Activated CD4-positive, CD25-positive, alpha-beta regulatory T cell (primary cell): Measurements from ENCODE around the gene ABHD2.
"Not testable (repeated sequence)": the region's sequence is repeated elsewhere in the genome, so short reads cannot be mapped to it uniquely, and the experiment has no call there.

ENCODE experiments used
- DNase-seq, 4 experiments: peaks; one replicate each; lab custom pipeline; 2025; lab: John Stamatoyannopoulos, UW

Gene ABHD2

GRCh38 chr15:89139613-89140499, 51.6 kb downstream of the ABHD2 start:
- no peak for DNase-seq

DNA sequence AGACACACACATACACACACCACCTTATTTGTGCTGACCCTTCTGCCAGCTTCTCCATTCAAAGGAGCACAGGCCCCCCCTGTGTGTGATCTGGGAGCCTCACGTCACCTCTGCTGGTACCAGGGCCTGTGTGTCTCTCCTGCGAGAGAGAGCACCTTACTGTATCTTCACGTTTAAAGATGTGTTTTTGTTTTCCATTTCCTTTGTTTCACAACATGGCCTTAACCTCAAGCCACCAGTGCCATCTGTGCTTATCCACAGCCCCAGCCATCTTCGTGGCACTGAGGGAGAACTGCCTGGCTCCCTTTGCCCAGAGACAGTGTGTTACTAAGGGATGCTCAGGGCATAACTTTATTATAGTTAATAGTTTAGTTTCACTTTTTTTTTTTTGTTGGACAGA, 52.3 kb downstream of the ABHD2 start:
- no peak for DNase-seq

DNA sequence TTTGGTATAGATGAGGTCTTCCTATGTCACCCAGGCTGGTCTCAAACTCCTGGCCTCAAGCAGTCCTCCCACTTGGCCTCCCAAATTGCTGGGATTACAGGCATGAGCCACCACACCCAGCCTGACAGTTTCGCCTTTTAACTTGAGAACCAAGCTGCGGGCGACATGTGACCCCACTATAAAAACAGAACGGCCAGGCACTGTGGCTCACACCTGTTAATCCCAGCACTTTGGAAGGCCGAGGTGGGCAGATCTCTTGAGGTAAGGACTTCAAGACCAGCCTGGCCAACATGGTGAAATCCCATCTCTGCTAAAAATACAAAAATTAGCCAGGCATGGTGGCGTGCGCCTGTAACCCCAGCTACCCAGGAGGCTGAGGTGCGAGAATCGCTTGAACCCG, 52.9 kb downstream of the ABHD2 start:
- DNase-seq = not testable (repeated sequence)

DNA sequence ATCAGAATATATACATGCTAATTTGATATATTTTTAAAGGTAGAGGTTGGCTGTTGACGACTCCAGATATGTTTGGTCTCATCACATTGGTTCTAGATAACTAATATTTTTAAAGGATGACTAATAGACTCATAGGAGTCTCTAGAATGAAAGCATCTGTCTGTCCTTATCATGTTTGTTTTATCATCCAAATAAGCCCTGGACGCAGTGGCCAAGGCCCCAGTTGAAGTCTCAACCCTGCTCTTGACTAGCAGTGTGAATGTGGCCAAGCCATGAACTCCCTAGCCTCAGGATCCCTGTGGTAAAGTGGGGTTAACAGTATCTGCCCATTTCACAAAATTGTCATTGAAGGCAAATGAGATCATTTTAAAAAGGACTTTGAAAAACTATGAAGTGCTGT, 53.6 kb downstream of the ABHD2 start:
- no peak for DNase-seq

GRCh38 chr15:89142423-89142822, 54.2 kb downstream of the ABHD2 start:
- DNase-seq = no peak

DNA sequence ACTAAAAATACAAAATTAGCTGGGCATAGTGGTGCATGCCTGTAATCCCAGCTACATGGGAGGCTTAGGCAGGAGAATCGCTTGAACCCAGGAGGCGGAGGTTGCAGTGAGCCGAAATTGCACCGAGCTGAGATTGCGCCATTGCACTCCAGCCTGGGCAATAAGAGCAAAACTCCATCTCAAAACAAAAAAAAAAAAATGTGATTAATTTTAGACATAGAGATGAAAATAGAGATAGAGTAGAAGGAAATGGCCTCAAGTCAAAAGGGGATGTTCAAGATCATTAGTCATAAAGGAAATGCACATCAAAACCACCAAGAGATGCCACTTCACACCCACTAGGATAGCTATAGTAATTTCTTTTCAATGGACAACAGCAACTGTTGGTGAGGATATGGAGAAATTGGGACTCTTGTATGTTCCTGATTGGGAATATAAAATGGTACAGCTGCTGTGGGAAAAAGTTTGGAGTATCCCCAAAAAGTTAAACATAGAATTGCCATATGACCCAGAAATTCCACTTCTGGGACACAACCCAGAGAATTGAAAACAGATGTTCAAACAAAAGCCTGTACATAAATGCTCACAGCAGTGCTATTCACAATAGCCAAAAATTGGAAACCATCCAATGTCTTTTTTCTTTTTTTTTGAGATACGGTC, 55.4 kb downstream of the ABHD2 start:
- DNase-seq = no peak

GRCh38 chr15:89144491-89144890, 56.2 kb downstream of the ABHD2 start:
- no peak for DNase-seq

- DNase-seq = no peak
Measured at GRCh38 chr15:89146366-89146765, 58.1 kb downstream of the ABHD2 start.

DNA sequence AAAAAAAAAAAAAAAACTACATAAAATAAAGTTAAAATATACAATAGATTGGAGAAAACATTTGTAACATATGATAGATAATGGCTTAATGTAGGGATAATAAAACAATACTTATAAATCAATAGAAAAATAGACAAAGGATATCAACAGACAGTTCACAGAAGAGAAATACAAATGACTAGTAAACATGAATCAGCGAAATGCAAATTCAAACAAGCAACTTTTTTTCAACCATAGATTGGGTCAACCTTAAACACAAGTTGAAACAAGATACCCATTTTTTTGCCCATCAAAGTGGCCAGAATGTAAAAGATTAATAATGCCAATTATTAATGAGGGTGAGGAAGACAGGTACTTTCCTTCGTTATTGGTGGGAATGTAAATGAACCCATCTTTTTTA, 59.9 kb downstream of the ABHD2 start:
- no peak for DNase-seq

- no peak for DNase-seq
Measured at GRCh38 chr15:89149501-89150101, 61.3 kb downstream of the ABHD2 start.

- DNase-seq = no peak
Measured at GRCh38 chr15:89150287-89150686, 62.0 kb downstream of the ABHD2 start.

- no peak for DNase-seq
Measured at GRCh38 chr15:89150762-89151664, 62.8 kb downstream of the ABHD2 start.

DNA sequence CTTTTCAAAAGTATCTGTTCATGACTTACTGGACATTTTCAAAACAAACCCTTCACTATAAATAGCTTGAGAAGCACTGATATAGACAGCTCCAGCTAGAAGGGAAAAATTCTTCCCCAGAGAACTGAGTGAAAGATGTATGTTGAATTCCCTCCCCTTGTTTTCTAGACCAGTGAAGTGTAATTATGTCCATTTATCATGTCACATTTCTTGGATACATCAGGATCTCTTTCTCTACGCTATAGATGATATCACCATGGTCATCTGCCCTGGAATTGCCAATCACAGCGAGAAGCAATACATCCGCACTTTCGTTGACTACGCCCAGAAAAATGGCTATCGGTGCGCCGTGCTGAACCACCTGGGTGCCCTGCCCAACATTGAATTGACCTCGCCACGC, 66.9 kb downstream of the ABHD2 start:
- DNase-seq = no peak

- DNase-seq = no peak
Measured at GRCh38 chr15:89155656-89156055, 67.4 kb downstream of the ABHD2 start.

- DNase-seq = no peak
Measured at GRCh38 chr15:89157061-89157460, 68.8 kb downstream of the ABHD2 start.

GRCh38 chr15:89157918-89158564, 69.8 kb downstream of the ABHD2 start:
- DNase-seq = no peak

- DNase-seq = no peak
Measured at GRCh38 chr15:89161666-89162065, 73.4 kb downstream of the ABHD2 start.

DNA sequence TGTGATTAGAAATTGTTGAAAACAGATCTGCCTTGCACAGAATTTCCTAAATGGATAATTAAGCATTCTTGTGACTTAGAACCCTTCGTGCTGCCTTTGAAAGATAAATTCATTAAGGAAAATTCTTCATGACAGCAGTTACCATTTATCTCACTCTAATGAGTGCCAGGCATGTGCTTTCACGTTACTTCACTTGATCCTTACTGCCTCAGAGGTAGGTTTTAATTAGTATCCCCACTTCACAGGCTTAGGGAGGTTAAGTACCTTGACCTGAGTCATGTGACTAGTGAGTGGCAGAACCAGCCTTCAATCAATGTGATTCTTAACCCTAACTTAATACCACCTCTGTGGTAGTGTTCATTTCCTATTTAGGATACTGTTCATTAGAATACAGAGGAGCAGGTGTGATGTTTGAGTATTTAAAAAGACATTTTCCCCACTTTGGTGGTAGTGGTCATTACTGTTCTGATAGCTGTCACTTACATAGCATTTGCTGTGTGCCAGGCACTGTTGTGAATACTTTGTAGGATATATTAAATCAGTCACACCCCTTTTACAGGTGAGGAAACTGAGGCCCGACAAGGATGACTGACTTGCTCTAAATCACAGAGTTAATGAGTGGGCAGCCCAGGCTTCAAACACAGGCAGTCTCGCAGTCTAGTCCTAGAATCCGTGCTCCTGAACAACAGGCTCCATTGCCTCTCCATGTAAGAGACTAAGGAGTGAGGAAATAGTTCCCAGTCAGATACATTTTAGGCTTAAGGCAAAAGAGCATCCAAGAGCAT, 75.2 kb downstream of the ABHD2 start:
- DNase-seq = no peak

DNA sequence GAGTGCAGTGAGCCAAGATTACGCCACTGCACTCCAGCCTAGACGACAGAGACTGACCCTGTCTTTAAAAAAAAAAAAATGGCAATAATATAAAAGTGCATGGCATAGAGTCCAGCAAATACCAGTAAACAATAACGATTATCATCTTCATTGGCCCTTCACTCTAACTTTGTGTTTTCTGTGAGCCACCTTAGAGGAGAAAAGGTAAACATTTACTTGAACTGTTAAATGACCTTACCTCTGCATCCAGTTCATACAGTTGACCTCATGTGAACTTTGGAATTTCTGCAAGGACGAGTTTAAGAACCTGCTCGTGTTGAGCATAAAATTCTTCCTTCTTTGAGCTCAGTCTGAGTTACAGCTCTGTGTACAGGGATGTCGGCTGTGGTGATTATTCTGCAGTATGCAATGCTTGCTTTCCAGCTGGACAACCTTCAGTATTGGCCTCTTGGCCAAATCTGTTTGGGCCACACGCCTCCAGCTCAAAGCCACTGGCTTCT, 76.5 kb downstream of the ABHD2 start:
- DNase-seq = no peak

GRCh38 chr15:89165677-89166076, 77.4 kb downstream of the ABHD2 start:
- DNase-seq = no peak
